Fibroblast of lung (primary cell): ENCODE results near the gene MAZ. TPM values are rescaled to one million over a fixed set of nuclear protein-coding genes. Genes with fewer than 3 reads are reported as not detected.
"Not testable (repeated sequence)": the region's sequence is repeated elsewhere in the genome, so short reads cannot be mapped to it uniquely, and the experiment has no call there.

Source experiments
- DNase-seq, 2 donors: peaks; one replicate each; pipeline versions ENCODE4 v3.0.0 to v3.0.0-alpha.2; 2010; ENCODE audit warnings: low read depth in 2 of 2
- H2AFZ ChIP-seq: 2 replicates; pipeline ENCODE4 v1.5.1; 2012; ENCODE audit warnings: low read length, control low read depth, inconsistent platforms
- H3K27ac ChIP-seq: 2 replicates; pipeline ENCODE4 v1.5.1; 2011; ENCODE audit warnings: low read length, control low read depth; ENCODE audit not compliant: insufficient read depth
- H3K27me3 ChIP-seq: 2 replicates; pipeline ENCODE4 v1.5.1; 2011; ENCODE audit warnings: mild to moderate bottlenecking, low read length; ENCODE audit not compliant: control insufficient read depth, insufficient read depth
- H3K36me3 ChIP-seq: 2 replicates; pipeline ENCODE4 v1.5.1; 2011; ENCODE audit warnings: low read length; ENCODE audit not compliant: control insufficient read depth, insufficient read depth
- H3K4me1 ChIP-seq: 2 replicates; pipeline ENCODE4 v1.5.1; 2011; ENCODE audit warnings: low read length; ENCODE audit not compliant: control insufficient read depth, insufficient read depth; ENCODE audit errors: extremely low read depth
- H3K4me2 ChIP-seq: 2 replicates; pipeline ENCODE4 v1.5.1; 2011; ENCODE audit warnings: low read length, control low read depth; ENCODE audit not compliant: insufficient read depth; ENCODE audit errors: extremely low read depth
- H3K4me3 ChIP-seq, 4 experiments: fragments of 200-600 bp in 1 of 4; sonication (generic) in 1 of 4; replicated peaks in 1 of 4; 2 replicates each; pipeline ENCODE4 v1.5.1; 2011 to 2016; ENCODE audit warnings: low read length in 4 of 4, low read depth in 3 of 4, mild to moderate bottlenecking in 3 of 4, control low read depth in 2 of 4, inconsistent platforms in 1 of 4, mixed read lengths in 1 of 4; ENCODE audit not compliant: insufficient read depth in 1 of 4; ENCODE audit errors: control extremely low read depth in 1 of 4
- H3K79me2 ChIP-seq: 2 replicates; pipeline ENCODE4 v1.5.1; 2012; ENCODE audit warnings: mild to moderate bottlenecking, low read length, inconsistent platforms; ENCODE audit not compliant: control insufficient read depth, insufficient read depth
- H3K9ac ChIP-seq: 2 replicates; pipeline ENCODE4 v1.5.1; 2011; ENCODE audit warnings: mild to moderate bottlenecking, low read length, control low read depth; ENCODE audit not compliant: insufficient read depth
- H3K9me3 ChIP-seq: 2 replicates; pipeline ENCODE4 v1.5.1; 2012; ENCODE audit warnings: low read depth, low read length; ENCODE audit not compliant: control insufficient read depth, insufficient read depth
- H4K20me1 ChIP-seq: 2 replicates; pipeline ENCODE4 v1.5.1; 2011; ENCODE audit warnings: low read length; ENCODE audit not compliant: control insufficient read depth, insufficient read depth; ENCODE audit errors: extremely low read depth
- EZH2 ChIP-seq: IDR thresholded peaks from 2 replicates; pipeline ENCODE4 v1.5.1; 2012; ENCODE audit warnings: low read length, control low read depth, mild to moderate bottlenecking; ENCODE audit errors: missing control alignments
- polyA plus RNA-seq, 2 donors: library from polyadenylated mRNA; depleted of rRNA in 1 of 2; stranded (reverse) in 1 of 2; unstranded in 1 of 2; fragments of >200 nt; gene quantifications; 2 replicates each; pipeline ENCODE4 v1.2.1, GENCODE V29; 2011 to 2012; ENCODE audit warnings: missing spikeins in 1 of 2
- total RNA-seq: library from RNA; depleted of rRNA; stranded (reverse); fragments of >200 nt; gene quantifications from 2 replicates; pipeline ENCODE4 v1.2.1, GENCODE V29; 2014
- TF ChIP-seq, protein P1 (sequence below), 2 donors: IDR thresholded peaks in 1 of 2; conservative IDR thresholded peaks in 1 of 2; 1 replicate in 1 of 2; 2 replicates in 1 of 2; pipeline ENCODE4 v1.5.1; 2011 to 2012; ENCODE audit warnings: low read length in 2 of 2, control low read depth in 1 of 2, inconsistent platforms in 1 of 2, low read depth in 1 of 2, mild to moderate bottlenecking in 1 of 2

Gene MAZ
- total and polyA plus RNA-seq, 2 donors (not counting 1 experiment from before 2014, with no cell fraction given): 68.1 to 131 TPM

DNA sequence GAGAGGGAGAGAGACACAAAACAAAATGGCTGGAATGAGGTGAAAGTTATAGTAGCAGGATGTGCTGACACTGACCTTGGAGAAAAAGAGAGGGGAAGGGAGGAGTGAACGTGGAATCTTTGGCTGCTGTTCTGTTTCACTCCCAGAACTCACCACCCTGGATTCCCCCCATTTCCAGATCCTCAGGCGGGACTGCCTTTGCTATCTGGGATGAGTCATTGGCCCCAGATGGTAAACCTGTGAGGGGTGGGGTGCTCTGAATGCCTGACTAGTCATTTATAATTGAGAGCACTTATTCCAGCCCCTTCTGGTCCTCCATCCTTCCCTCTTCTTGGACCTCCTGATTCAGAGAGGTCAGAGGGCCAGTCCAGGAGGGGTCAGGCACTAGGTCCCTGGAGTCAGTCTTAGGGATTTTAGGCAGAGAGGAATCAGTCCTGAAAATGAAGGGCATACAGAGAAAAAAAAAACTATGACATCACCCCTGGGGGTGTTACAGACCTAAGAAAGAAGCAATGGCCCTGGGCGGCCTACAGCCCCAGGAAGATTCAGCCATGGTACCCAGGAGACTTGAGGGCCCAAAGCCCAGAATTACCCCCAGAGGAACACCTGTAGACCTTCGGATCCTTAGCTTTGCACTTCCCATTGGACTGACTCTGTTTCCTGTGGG, 30.5 kb upstream of the MAZ start:
- TF ChIP-seq EZH2: no peak
- TF ChIP-seq, protein P1, sequence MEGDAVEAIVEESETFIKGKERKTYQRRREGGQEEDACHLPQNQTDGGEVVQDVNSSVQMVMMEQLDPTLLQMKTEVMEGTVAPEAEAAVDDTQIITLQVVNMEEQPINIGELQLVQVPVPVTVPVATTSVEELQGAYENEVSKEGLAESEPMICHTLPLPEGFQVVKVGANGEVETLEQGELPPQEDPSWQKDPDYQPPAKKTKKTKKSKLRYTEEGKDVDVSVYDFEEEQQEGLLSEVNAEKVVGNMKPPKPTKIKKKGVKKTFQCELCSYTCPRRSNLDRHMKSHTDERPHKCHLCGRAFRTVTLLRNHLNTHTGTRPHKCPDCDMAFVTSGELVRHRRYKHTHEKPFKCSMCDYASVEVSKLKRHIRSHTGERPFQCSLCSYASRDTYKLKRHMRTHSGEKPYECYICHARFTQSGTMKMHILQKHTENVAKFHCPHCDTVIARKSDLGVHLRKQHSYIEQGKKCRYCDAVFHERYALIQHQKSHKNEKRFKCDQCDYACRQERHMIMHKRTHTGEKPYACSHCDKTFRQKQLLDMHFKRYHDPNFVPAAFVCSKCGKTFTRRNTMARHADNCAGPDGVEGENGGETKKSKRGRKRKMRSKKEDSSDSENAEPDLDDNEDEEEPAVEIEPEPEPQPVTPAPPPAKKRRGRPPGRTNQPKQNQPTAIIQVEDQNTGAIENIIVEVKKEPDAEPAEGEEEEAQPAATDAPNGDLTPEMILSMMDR (conservative IDR thresholded peaks at IDR 0.05 in 1 of 2, IDR thresholded peaks at IDR 0.05 in 1 of 2; ENCODE audit: low read depth in 1 of 2, low read length in 2 of 2): no peak

DNA sequence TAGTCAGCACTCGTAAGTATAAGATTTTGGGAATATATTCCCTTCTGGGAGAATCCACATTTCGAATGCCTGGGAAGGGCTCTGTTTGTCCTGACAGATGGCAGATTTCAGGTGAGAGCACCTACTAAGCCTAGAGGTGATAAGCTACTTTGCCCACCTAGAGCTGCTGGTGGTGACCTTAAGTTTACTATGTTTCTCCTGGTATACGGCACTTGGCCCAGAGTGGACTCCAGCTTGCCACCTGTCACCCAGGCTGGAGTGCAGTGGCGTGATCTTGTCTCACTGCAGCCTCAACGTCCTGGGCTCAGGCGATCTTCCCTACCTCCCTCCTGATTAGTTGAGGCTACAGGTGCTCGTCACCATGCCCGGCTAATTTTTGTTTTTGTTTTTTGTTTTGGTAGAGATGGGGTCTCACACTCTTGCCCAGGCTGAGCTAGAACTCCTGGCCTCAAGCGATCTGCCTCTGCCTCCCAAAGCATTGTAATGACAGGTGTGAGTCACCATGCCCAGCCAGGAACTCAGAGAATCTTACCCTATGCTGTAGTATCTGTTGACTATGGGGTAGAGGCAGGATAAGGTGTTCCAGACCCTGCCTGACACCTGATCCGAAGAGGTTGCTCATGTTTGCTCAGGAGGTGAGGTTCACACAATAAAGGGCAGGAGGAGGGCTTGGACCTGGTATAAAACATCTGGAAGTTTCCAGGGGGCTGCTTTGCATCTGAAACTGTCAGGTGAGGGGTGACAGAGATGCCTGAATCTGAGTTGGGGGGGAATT, 28.6 kb upstream of the MAZ start, which contains the start of gene ZG16:
Gene ZG16 (plus strand): TSS at position 681 of the 775 bp plus-strand sequence. CDS start 1,011 bp downstream, outside the sequence.
- no peak for DNase-seq
- no peak for TF ChIP-seq EZH2
- TF ChIP-seq, protein P1 (conservative IDR thresholded peaks at IDR 0.05 in 1 of 2, IDR thresholded peaks at IDR 0.05 in 1 of 2; ENCODE audit: low read depth in 1 of 2, low read length in 2 of 2): no peak
- no peaks in the 10 kb centered on the region for H4K20me1 ChIP-seq
- H3K4me2 ChIP-seq: no peak within 1 kb of the TSS
- no peaks in the 10 kb centered on the region for H3K4me1 ChIP-seq
- H3K79me2 ChIP-seq: no peaks in the 10 kb centered on the region
- H3K9me3 ChIP-seq: no peaks in the 10 kb centered on the region
- H3K9ac ChIP-seq: no peak within 1 kb of the TSS
- H2AFZ ChIP-seq: no peak within 1 kb of the TSS
- no peaks in the 10 kb centered on the region for H3K36me3 ChIP-seq
- peaks cover 20% of the 10 kb centered on the region for H3K27me3 ChIP-seq
- H3K4me3 ChIP-seq: no peak within 1 kb of the TSS
- no peak within 1 kb of the TSS for H3K27ac ChIP-seq

More for the DNA sequence above, 30.5 kb upstream of the MAZ start:
- H3K9ac ChIP-seq: no peak overlapping the region
- no peaks in the 10 kb centered on the region for H4K20me1 ChIP-seq
- no peak overlapping the region for H2AFZ ChIP-seq
- no peak overlapping the region for H3K4me3 ChIP-seq
- H3K36me3 ChIP-seq: no peaks in the 10 kb centered on the region
- peaks cover 17% of the 10 kb centered on the region for H3K27me3 ChIP-seq
- H3K4me1 ChIP-seq: no peaks in the 10 kb centered on the region
- peak; percentile 48 to 62 for DNase-seq
- no peaks in the 10 kb centered on the region for H3K79me2 ChIP-seq
- H3K9me3 ChIP-seq: no peaks in the 10 kb centered on the region
- no peak overlapping the region for H3K27ac ChIP-seq
- no peak overlapping the region for H3K4me2 ChIP-seq

DNA sequence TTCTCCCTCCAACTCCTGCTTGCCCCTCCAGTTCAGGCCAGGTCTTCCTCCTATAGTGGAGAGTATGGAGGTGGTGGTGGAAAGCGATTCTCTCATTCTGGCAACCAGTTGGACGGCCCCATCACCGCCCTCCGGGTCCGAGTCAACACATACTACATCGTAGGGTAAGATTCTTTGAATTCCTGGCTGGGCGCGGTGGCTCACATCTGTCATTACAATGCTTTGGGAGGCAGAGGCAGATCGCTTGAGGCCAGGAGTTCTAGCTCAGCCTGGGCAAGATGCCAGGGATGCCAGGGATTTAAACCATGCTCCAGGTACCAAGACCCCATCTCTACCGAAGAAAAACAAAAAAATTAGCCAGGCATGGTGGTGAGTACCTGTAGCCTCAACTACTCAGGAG, 26.9 kb upstream of the MAZ start:
- H3K79me2 ChIP-seq: no peaks in the 10 kb centered on the region
- H3K27me3 ChIP-seq: peaks cover 20% of the 10 kb centered on the region
- H3K27ac ChIP-seq: no peak overlapping the region
- no peaks in the 10 kb centered on the region for H3K36me3 ChIP-seq
- no peak for DNase-seq
- no peak overlapping the region for H3K4me3 ChIP-seq
- no peaks in the 10 kb centered on the region for H4K20me1 ChIP-seq
- H2AFZ ChIP-seq: no peak overlapping the region
- no peaks in the 10 kb centered on the region for H3K4me1 ChIP-seq
- H3K9me3 ChIP-seq: no peaks in the 10 kb centered on the region
- no peak overlapping the region for H3K4me2 ChIP-seq
- TF ChIP-seq, protein P1 (conservative IDR thresholded peaks at IDR 0.05 in 1 of 2, IDR thresholded peaks at IDR 0.05 in 1 of 2; ENCODE audit: low read depth in 1 of 2, low read length in 2 of 2): no peak
- no peak for TF ChIP-seq EZH2
- no peak overlapping the region for H3K9ac ChIP-seq

DNA sequence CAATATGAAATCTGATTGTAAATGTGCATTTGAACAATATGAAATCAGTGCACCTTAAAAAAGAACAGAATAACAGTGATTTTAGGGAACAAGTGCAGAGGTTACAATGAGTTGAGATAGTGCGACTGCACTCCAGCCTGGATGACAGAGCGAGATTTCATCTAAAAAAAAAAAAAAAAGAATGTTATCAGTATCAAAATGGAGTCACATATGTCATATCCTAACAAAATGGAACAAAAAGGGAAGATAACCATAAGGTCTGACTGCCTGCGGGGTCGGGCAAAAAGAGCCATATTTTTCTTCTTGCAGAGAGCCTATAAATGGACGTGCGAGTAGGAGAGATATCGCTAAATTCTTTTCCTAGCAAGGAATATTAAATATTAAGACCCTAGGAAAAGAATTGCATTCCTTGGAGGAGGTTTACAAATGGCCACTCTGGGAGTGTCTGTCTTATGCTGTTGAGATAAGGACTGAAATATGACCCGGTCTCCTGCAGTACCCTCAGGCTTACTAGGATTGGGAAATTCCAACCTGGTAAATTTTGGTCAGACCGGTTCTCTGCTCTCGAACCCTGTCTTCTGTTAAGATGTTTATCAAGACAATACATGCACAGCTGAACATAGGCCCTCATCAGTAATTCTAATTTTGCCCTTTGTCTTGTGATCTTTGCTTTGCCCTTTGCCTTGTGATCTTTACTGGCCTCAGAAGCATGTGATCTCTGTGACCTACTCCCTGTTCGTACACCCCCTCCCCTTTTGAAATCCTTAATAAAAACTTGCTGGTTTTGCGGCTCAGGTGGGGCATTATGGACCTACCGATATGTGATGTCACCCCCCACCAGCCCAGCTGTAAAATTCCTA, 23.0 kb upstream of the MAZ start:
- not testable (repeated sequence) for H3K27ac ChIP-seq, H3K79me2 ChIP-seq, H2AFZ ChIP-seq, H3K4me1 ChIP-seq, H3K9ac ChIP-seq, H3K4me2 ChIP-seq, H3K36me3 ChIP-seq, H3K9me3 ChIP-seq, H3K4me3 ChIP-seq, DNase-seq, H4K20me1 ChIP-seq
- peaks cover 20% of the 10 kb centered on the region for H3K27me3 ChIP-seq
